Endothelial cell (in vitro differentiated cells): Measurements from ENCODE around the gene DAAM1. TPM values are rescaled to one million over a fixed set of nuclear protein-coding genes. Genes with fewer than 3 reads are reported as not detected.

Experiments used
- DNase-seq: peaks from one replicate; pipeline ENCODE4 v3.0.0; 2021; ENCODE audit warnings: low spot score
- H3K27ac Mint-ChIP-seq: one replicate; pipeline ENCODE4 v1.8.0; 2021; ENCODE audit warnings: mixed read lengths, inconsistent platforms; ENCODE audit not compliant: unreplicated experiment
- H3K27me3 Mint-ChIP-seq: one replicate; pipeline ENCODE4 v1.8.0; 2021; ENCODE audit warnings: mild to moderate bottlenecking, moderate library complexity, mixed read lengths, inconsistent platforms; ENCODE audit not compliant: unreplicated experiment
- H3K36me3 Mint-ChIP-seq: one replicate; pipeline ENCODE4 v1.8.0; 2021; ENCODE audit warnings: mild to moderate bottlenecking, low read depth, mixed read lengths, inconsistent platforms; ENCODE audit not compliant: unreplicated experiment
- H3K4me1 Mint-ChIP-seq: one replicate; pipeline ENCODE4 v1.8.0; 2021; ENCODE audit warnings: mild to moderate bottlenecking, mixed read lengths, inconsistent platforms; ENCODE audit not compliant: unreplicated experiment
- H3K4me3 Mint-ChIP-seq: one replicate; pipeline ENCODE4 v1.8.0; 2021; ENCODE audit warnings: mild to moderate bottlenecking, mixed read lengths, inconsistent platforms; ENCODE audit not compliant: unreplicated experiment
- H3K9me3 Mint-ChIP-seq: one replicate; pipeline ENCODE4 v1.8.0; 2021; ENCODE audit warnings: mixed read lengths, inconsistent platforms; ENCODE audit not compliant: unreplicated experiment
- CTCF ChIP-seq: fragments of 200-600 bp; sonication (generic); IDR thresholded peaks from one replicate; pipeline ENCODE4 v1.5.0; 2021; ENCODE audit warnings: antibody characterized with exemption; ENCODE audit not compliant: unreplicated experiment
- total RNA-seq: library from RNA; stranded (reverse); fragmentation: NEBNext Ultra II Directional; extraction: Animal tissue kit (Norgen Biotek cat#: 25700); gene quantifications from one replicate; pipeline ENCODE4 v1.2.1, GENCODE V29; 2021; ENCODE audit not compliant: unreplicated experiment

Gene DAAM1
- total RNA-seq, 1 donor from 2014 or later, result 103 TPM

- Mint-ChIP-seq H3K4me1 (peaks cover 30% of the 10 kb centered on the region), H3K27ac (no peak overlapping the region), H3K9me3 (no peaks in the 10 kb centered on the region), H3K4me3 (no peak overlapping the region), H3K27me3 (peaks cover 2% of the 10 kb centered on the region), H3K36me3 (peaks cover 8% of the 10 kb centered on the region)
- no peak for TF ChIP-seq CTCF
- no peak for DNase-seq
Observed at GRCh38 chr14:59199614-59200013, 11.1 kb downstream of the DAAM1 start.

GRCh38 chr14:59200195-59200594 lies 11.7 kb downstream of the DAAM1 start:
- peaks cover 2% of the 10 kb centered on the region for H3K27me3 Mint-ChIP-seq
- H3K4me1 Mint-ChIP-seq, result peaks cover 30% of the 10 kb centered on the region
- no peak for TF ChIP-seq CTCF
- no peak overlapping the region for H3K27ac Mint-ChIP-seq
- no peak overlapping the region for H3K4me3 Mint-ChIP-seq
- no peak for DNase-seq
- peaks cover 8% of the 10 kb centered on the region for H3K36me3 Mint-ChIP-seq
- H3K9me3 Mint-ChIP-seq, result no peaks in the 10 kb centered on the region

- H3K27me3 Mint-ChIP-seq, result peaks cover 2% of the 10 kb centered on the region
- no peak overlapping the region for H3K27ac Mint-ChIP-seq
- no peak overlapping the region for H3K4me3 Mint-ChIP-seq
- no peak for DNase-seq
- TF ChIP-seq CTCF, result no peak
- H3K4me1 Mint-ChIP-seq, result peaks cover 26% of the 10 kb centered on the region
- H3K9me3 Mint-ChIP-seq, result no peaks in the 10 kb centered on the region
- peaks cover 8% of the 10 kb centered on the region for H3K36me3 Mint-ChIP-seq
Observed at GRCh38 chr14:59202031-59202430, 13.6 kb downstream of the DAAM1 start.

GRCh38 chr14:59204305-59204704 lies 15.8 kb downstream of the DAAM1 start:
- Mint-ChIP-seq H3K27ac (no peak overlapping the region), H3K36me3 (no peaks in the 10 kb centered on the region), H3K9me3 (no peaks in the 10 kb centered on the region), H3K4me1 (peaks cover 5% of the 10 kb centered on the region), H3K27me3 (no peaks in the 10 kb centered on the region), H3K4me3 (no peak overlapping the region)
- TF ChIP-seq CTCF, result no peak
- no peak for DNase-seq

- Mint-ChIP-seq H3K9me3 (no peaks in the 10 kb centered on the region), H3K36me3 (no peaks in the 10 kb centered on the region), H3K4me3 (no peak overlapping the region), H3K27ac (no peak overlapping the region), H3K27me3 (no peaks in the 10 kb centered on the region), H3K4me1 (peaks cover 15% of the 10 kb centered on the region)
- TF ChIP-seq CTCF, result no peak
- DNase-seq, result no peak
Observed at GRCh38 chr14:59206892-59207291, 18.4 kb downstream of the DAAM1 start.
